Endodermal cell (in vitro differentiated cells): Measurements from ENCODE around the gene PMM2. TPM values are rescaled to one million over a fixed set of nuclear protein-coding genes. Genes with fewer than 3 reads are reported as not detected.
"Not testable (repeated sequence)": the region's sequence is repeated elsewhere in the genome, so short reads cannot be mapped to it uniquely, and the experiment has no call there.

Experiments used
- DNase-seq: peaks from one replicate; pipeline ENCODE4 v3.0.0-alpha.2; 2017
- H3K27ac ChIP-seq: 2 replicates; pipeline ENCODE4 v1.5.1; 2013; ENCODE audit warnings: mild to moderate bottlenecking, low read depth, low read length, moderate library complexity
- H3K27me3 ChIP-seq: 2 replicates; pipeline ENCODE4 v1.6.1; 2013; ENCODE audit warnings: mild to moderate bottlenecking, low read length, moderate library complexity; ENCODE audit not compliant: insufficient read depth, control insufficient read depth, poor library complexity, severe bottlenecking
- H3K36me3 ChIP-seq: 2 replicates; pipeline ENCODE4 v1.7.0; 2013; ENCODE audit warnings: mild to moderate bottlenecking, low read length, moderate library complexity; ENCODE audit not compliant: control insufficient read depth, insufficient read depth
- H3K4me1 ChIP-seq: one replicate; pipeline ENCODE4 v1.7.0; 2013; ENCODE audit warnings: low read length; ENCODE audit not compliant: control insufficient read depth, insufficient read depth
- H3K4me3 ChIP-seq: 2 replicates; pipeline ENCODE4 v1.5.1; 2013; ENCODE audit warnings: mild to moderate bottlenecking, low read length, moderate library complexity
- H3K9ac ChIP-seq: 2 replicates; pipeline ENCODE4 v1.6.1; 2013; ENCODE audit warnings: mild to moderate bottlenecking, low read length, moderate library complexity; ENCODE audit not compliant: poor library complexity, severe bottlenecking; ENCODE audit errors: extremely low read depth
- H3K9me3 ChIP-seq: 2 replicates; pipeline ENCODE4 v1.6.1; 2013; ENCODE audit warnings: mild to moderate bottlenecking, low read length, moderate library complexity; ENCODE audit not compliant: control insufficient read depth
- H3K27ac Mint-ChIP-seq: 2 replicates; pipeline ENCODE4 v1.8.0; 2020; ENCODE audit warnings: mixed read lengths
- H3K27me3 Mint-ChIP-seq: 2 replicates; pipeline ENCODE4 v1.8.0; 2021; ENCODE audit warnings: mild to moderate bottlenecking, mixed read lengths; ENCODE audit not compliant: insufficient read depth
- H3K36me3 Mint-ChIP-seq: 2 replicates; pipeline ENCODE4 v1.8.0; 2020; ENCODE audit warnings: low read depth, mixed read lengths
- H3K4me1 Mint-ChIP-seq: 2 replicates; pipeline ENCODE4 v1.8.0; 2020; ENCODE audit warnings: mixed read lengths
- H3K4me3 Mint-ChIP-seq: 2 replicates; pipeline ENCODE4 v1.8.0; 2020; ENCODE audit warnings: mild to moderate bottlenecking, moderate library complexity, mixed read lengths
- H3K9me3 Mint-ChIP-seq: 2 replicates; pipeline ENCODE4 v1.8.0; 2020; ENCODE audit warnings: mild to moderate bottlenecking, mixed read lengths
- WGBS, 2 experiments: methylation state at CpG; one replicate each; pipeline versions ENCODE4 v1.1.5 to v1.1.7; 2013; ENCODE audit warnings: missing lambda C conversion rate in 2 of 2, mixed read lengths in 1 of 2; ENCODE audit not compliant: insufficient coverage in 1 of 2, insufficient read length in 1 of 2; 5-methylcytosine and 5-hydroxymethylcytosine counted together
- total RNA-seq, 2 donors: library from RNA; stranded (reverse); fragmentation: NEBNext Ultra II Directional in 1 of 2; extraction: Animal tissue kit (Norgen Biotek cat#: 25700) in 1 of 2; gene quantifications; 2 replicates in 1 of 2; 3 replicates in 1 of 2; pipeline ENCODE4 v1.2.1, GENCODE V29; 2021
- TF ChIP-seq, protein P1 (sequence below): fragments of 200-600 bp; sonication (generic); conservative IDR thresholded peaks from 2 replicates; pipeline ENCODE4 v1.5.0; 2021; ENCODE audit warnings: antibody characterized with exemption, mild to moderate bottlenecking

Gene PMM2
- total RNA-seq, 2 donors from 2014 or later, result 47.6 to 48.2 TPM

DNA sequence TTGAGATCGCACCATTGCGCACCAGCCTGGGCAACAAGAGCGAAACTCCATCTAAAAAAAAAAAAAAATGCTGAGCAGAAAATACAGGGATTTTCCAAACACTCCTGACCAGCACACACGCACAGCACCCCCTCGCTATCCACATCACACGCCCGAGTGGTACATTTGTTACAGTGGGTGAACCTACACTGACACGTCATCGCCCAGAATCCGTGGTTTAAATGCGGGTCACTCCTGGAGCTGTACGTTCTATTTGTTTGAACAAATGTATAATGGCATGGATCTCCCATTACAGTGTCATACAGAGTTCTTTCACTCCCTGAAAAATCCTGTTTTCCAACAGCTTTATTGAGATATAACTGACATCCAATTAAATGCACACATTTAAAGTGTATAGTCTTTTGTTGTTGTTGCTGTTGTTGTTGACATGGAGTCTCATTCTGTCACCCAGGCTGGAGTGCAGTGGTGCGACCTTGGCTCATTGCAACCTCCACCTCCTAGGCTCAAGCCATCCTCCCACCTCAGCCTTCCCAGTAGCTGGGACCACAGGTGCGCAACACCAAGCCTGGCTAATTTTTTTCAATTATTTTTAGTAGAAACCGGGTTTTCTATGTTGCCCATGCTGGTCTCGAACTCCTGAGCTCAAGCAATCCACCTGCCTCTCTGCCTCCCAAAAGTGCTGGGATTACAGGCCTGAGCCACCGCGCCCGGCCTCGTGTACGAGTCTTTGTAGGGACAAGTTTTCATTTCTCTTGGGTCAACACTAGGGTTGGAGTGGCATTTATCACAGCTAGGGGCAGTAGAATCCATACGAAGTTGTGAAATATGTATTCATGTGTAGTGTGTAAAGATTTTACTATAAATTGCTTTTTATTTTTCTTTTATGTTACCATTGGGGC, 75.6 kb downstream of the PMM2 start:
- Mint-ChIP-seq H3K36me3 (no peaks in the 10 kb centered on the region), H3K27me3 (peaks cover 3% of the 10 kb centered on the region), H3K9me3 (no peaks in the 10 kb centered on the region), H3K4me1 (peaks cover 5% of the 10 kb centered on the region), H3K27ac (no peak overlapping the region), H3K4me3 (no peak overlapping the region)
- 90 to 91% methylated on average over 18 to 22 of the region's 22 CpGs for WGBS, 2 experiments
- Histone ChIP-seq H3K9ac (no peak overlapping the region), H3K9me3 (no peaks in the 10 kb centered on the region), H3K4me3 (no peak overlapping the region), H3K36me3 (no peaks in the 10 kb centered on the region), H3K4me1 (no peaks in the 10 kb centered on the region), H3K27ac (no peak overlapping the region), H3K27me3 (no peaks in the 10 kb centered on the region)
- no peak for DNase-seq
- TF ChIP-seq, protein P1, sequence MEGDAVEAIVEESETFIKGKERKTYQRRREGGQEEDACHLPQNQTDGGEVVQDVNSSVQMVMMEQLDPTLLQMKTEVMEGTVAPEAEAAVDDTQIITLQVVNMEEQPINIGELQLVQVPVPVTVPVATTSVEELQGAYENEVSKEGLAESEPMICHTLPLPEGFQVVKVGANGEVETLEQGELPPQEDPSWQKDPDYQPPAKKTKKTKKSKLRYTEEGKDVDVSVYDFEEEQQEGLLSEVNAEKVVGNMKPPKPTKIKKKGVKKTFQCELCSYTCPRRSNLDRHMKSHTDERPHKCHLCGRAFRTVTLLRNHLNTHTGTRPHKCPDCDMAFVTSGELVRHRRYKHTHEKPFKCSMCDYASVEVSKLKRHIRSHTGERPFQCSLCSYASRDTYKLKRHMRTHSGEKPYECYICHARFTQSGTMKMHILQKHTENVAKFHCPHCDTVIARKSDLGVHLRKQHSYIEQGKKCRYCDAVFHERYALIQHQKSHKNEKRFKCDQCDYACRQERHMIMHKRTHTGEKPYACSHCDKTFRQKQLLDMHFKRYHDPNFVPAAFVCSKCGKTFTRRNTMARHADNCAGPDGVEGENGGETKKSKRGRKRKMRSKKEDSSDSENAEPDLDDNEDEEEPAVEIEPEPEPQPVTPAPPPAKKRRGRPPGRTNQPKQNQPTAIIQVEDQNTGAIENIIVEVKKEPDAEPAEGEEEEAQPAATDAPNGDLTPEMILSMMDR, result peak; percentile 47

DNA sequence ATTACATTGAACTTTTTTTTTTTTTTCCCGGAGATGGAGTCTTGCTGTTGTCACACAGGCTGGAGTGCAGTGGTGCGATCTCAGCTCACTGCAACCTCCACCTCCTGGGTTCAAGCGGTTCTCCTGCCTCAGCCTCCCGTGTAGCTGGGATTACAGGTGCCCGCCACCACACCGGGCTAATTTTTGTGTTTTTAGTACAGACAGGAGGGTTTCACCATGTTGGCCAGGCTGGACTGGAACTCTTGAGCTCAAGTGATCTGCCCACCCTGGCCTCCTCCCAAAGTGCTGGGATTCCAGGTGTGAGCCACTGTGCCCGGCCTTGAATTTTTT, 76.2 kb downstream of the PMM2 start:
- H3K4me3 ChIP-seq, H3K27ac ChIP-seq, H3K4me1 Mint-ChIP-seq, H3K27ac Mint-ChIP-seq, H3K36me3 Mint-ChIP-seq, H3K4me3 Mint-ChIP-seq, H3K9me3 Mint-ChIP-seq, DNase-seq, H3K27me3 Mint-ChIP-seq, H3K9ac ChIP-seq, H3K9me3 ChIP-seq, H3K4me1 ChIP-seq, H3K27me3 ChIP-seq, H3K36me3 ChIP-seq: not testable (repeated sequence)
- 90 to 92% methylated on average over 7 of the region's 7 CpGs for WGBS, 2 experiments

DNA sequence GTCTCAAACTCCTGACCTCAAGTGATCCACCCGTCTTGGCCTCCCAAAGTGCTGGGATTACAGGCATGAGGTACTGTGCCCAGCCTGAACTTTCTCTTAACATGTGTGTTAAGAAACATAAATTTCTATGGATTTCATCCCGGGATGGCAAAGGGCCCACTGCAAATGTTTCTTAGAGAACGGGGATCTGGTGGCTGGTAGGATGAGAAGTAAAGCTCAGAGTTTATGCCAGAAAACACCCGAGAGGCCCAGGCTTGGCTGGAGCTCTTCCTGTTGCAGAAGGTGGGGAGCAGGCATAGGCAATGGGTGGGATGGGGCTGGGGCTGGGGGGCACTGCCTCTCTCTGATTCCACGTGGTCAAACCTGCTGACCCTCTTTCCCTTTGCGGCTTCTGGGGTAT, 76.7 kb downstream of the PMM2 start:
- Histone ChIP-seq H3K27ac (no peak overlapping the region), H3K4me1 (no peaks in the 10 kb centered on the region), H3K9ac (no peak overlapping the region), H3K36me3 (no peaks in the 10 kb centered on the region), H3K9me3 (no peaks in the 10 kb centered on the region), H3K4me3 (no peak overlapping the region), H3K27me3 (no peaks in the 10 kb centered on the region)
- Mint-ChIP-seq H3K36me3 (no peaks in the 10 kb centered on the region), H3K4me1 (peaks cover 4% of the 10 kb centered on the region), H3K27me3 (peaks cover 3% of the 10 kb centered on the region), H3K27ac (no peak overlapping the region), H3K9me3 (no peaks in the 10 kb centered on the region), H3K4me3 (no peak overlapping the region)
- TF ChIP-seq, protein P1, result no peak
- WGBS, 2 experiments, result 92 to 94% methylated on average over 4 to 6 of the region's 6 CpGs
- DNase-seq, result no peak

DNA sequence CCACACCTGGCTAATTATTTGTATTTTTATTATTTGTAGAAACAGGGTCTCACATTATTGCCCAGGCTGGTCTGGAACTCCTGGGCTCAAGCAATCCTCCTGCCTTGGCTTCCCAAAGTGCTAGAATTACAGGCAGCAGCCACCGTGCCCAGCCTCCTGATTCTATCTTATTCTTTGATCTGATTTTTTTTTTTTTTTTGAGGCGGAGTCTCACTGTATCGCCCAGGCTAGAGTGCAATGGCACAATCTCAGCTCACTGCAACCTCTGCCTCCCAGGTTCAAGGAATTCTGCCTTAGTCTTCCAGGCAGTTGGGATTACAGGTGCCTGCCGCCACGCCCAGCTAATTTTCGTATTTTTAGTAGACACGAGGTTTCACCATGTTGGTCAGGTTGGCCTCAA, 77.7 kb downstream of the PMM2 start:
- DNase-seq, H3K4me1 ChIP-seq, H3K27ac ChIP-seq, H3K27me3 ChIP-seq, H3K9me3 ChIP-seq, H3K4me3 ChIP-seq, H3K27ac Mint-ChIP-seq, H3K36me3 ChIP-seq, H3K4me3 Mint-ChIP-seq, H3K9me3 Mint-ChIP-seq, H3K9ac ChIP-seq, H3K4me1 Mint-ChIP-seq, H3K27me3 Mint-ChIP-seq, H3K36me3 Mint-ChIP-seq: not testable (repeated sequence)
- 79 to 80% methylated on average over 7 of the region's 7 CpGs for WGBS, 2 experiments
